NK-92 (cell line): Measurements from ENCODE around the gene CEP170.

ENCODE experiments used
- DNase-seq: peaks from one replicate; lab custom pipeline; 2025; ENCODE audit not compliant: unreplicated experiment; lab: John Stamatoyannopoulos, UW

The CEP170 gene

GRCh38 chr1:243268751-243269460 lies 13.8 kb upstream of the CEP170 start:
- no peak for DNase-seq

- DNase-seq: no peak
Measured at GRCh38 chr1:243267914-243268653, 13.0 kb upstream of the CEP170 start.

GRCh38 chr1:243267471-243267880 lies 12.4 kb upstream of the CEP170 start:
- no peak for DNase-seq

GRCh38 chr1:243266231-243266630 lies 11.2 kb upstream of the CEP170 start:
- DNase-seq: no peak

GRCh38 chr1:243264717-243265116 lies 9.6 kb upstream of the CEP170 start:
- no peak for DNase-seq

- DNase-seq: no peak
Measured at GRCh38 chr1:243261390-243261789, 6.3 kb upstream of the CEP170 start.

- no peak for DNase-seq
Measured at GRCh38 chr1:243260221-243260880, 5.3 kb upstream of the CEP170 start.

- no peak for DNase-seq
Measured at GRCh38 chr1:243258731-243259130, 3.6 kb upstream of the CEP170 start.

- no peak for DNase-seq
Measured at GRCh38 chr1:243257189-243257588, 2.1 kb upstream of the CEP170 start.

GRCh38 chr1:243256590-243256989 lies 1.5 kb upstream of the CEP170 start:
- no peak for DNase-seq

GRCh38 chr1:243255791-243256512 lies 871 bp upstream of the CEP170 start, which contains the start of gene SDCCAG8:
SDCCAG8 (plus strand) TSS chr1:243256041; CDS start chr1:243256174, 133 bp downstream.
- DNase-seq: peak; percentile 84

- no peak for DNase-seq
Measured at GRCh38 chr1:243254233-243254926, 701 bp downstream of the CEP170 start.

- DNase-seq: no peak
Measured at GRCh38 chr1:243253926-243254232, 1.2 kb downstream of the CEP170 start.

- DNase-seq: no peak
Measured at GRCh38 chr1:243253211-243253925, 1.7 kb downstream of the CEP170 start.

GRCh38 chr1:243251539-243251938 lies 3.5 kb downstream of the CEP170 start:
- DNase-seq: no peak

GRCh38 chr1:243250102-243250501 lies 5.0 kb downstream of the CEP170 start:
- DNase-seq: no peak

- no peak for DNase-seq
Measured at GRCh38 chr1:243249214-243249613, 5.9 kb downstream of the CEP170 start.

GRCh38 chr1:243247901-243248300 lies 7.2 kb downstream of the CEP170 start:
- DNase-seq: no peak

GRCh38 chr1:243246916-243247315 lies 8.2 kb downstream of the CEP170 start:
- DNase-seq: no peak

GRCh38 chr1:243244432-243244841 lies 10.6 kb downstream of the CEP170 start:
- DNase-seq: no peak
